Measurements from ENCODE around the gene EIPR1.
A peak's percentile ranks its signal among the peaks of the same experiment; 100 is the strongest.

The EIPR1 gene

GRCh38 chr2:3238951-3239841, 138.4 kb downstream of the EIPR1 start:
- DNase-seq = no peak

- DNase-seq = no peak
Measured at GRCh38 chr2:3236300-3237045, 141.1 kb downstream of the EIPR1 start.

DNA sequence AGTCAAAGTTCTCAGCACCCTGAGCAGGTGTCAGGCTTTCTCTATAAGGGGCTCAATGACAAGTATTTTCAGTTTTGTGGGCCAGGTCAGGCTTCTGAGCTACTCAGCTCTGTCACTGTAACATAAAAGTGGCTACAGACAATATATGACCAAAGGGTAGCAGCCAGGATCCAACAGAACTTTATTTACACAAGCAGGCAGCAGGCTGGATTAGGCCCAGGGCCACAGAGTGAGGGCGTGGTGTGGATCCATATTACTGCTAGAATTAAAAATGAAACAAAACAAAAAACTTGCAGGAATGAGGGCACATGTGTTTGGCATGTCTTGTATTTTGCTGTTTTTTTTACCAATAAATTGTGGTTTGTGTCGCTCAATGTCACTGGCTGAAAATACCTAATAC, 143.7 kb downstream of the EIPR1 start:
- DNase-seq = no peak

DNA sequence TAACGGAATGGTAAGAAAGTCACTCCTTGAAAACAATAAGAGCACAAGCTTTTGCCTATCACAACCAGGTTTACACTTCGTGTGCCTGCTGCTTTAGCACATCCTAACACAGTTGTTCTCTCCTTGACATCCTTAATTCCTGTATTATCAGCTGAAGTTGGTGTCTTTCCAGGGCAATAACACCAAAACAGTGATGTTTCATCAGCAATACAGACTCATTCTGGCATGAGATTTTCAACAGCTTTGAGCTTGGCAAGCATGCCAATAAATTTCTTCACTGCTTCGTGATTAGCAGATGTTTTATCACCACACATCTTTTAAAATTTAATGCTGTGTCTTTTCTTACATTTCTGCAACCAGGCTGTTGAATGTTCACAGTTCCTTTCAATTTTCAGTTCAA, 148.4 kb downstream of the EIPR1 start:
- no peak for DNase-seq

GRCh38 chr2:3224681-3225080, 152.9 kb downstream of the EIPR1 start:
- no peak for DNase-seq

DNA sequence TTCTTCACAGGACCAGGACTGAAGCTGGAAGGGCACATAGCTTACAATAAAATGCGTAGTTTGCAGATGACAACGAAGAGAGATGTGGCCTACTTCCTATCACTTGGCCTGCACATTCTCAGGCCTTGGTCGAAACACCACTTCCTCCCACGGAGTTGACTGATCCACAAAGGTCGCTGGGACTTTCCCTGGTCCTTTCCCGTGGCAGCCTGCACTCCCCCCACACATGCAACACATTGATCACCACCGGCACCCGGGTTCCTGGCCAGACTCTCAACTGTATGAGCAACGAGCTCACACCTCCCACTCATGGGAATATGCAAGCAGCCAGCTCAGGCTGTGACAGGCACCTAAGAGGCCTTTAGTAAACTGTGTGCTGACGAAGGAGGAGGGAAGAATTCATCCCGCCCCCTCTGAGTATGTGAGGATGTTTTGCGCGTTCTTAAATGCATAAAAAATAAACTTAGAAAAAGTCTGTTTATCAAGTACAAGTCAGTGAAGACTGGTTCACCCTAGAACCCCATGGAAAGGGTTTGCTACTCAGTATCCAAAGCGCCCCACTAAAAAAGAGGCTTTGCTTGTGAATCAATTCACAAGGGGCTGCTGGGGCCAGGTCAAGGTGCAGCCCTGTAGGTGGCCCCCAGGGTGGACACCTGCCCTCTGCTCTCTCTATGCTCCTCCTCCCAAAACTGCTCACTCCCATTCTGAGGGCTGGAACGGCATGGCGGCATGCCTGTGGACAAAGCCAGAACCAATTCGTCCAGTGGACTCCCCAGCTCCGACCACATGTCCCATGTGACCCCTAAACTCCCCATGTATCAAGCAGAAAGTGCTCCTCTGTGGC, 154.3 kb downstream of the EIPR1 start:
- DNase-seq = no peak

GRCh38 chr2:3222636-3223035, 155.0 kb downstream of the EIPR1 start:
- DNase-seq = no peak

- DNase-seq = no peak
Measured at GRCh38 chr2:3219536-3219935, 158.1 kb downstream of the EIPR1 start.

GRCh38 chr2:3217646-3218045, 160.0 kb downstream of the EIPR1 start:
- DNase-seq = no peak

- no peak for DNase-seq
Measured at GRCh38 chr2:3216841-3217495, 160.7 kb downstream of the EIPR1 start.

DNA sequence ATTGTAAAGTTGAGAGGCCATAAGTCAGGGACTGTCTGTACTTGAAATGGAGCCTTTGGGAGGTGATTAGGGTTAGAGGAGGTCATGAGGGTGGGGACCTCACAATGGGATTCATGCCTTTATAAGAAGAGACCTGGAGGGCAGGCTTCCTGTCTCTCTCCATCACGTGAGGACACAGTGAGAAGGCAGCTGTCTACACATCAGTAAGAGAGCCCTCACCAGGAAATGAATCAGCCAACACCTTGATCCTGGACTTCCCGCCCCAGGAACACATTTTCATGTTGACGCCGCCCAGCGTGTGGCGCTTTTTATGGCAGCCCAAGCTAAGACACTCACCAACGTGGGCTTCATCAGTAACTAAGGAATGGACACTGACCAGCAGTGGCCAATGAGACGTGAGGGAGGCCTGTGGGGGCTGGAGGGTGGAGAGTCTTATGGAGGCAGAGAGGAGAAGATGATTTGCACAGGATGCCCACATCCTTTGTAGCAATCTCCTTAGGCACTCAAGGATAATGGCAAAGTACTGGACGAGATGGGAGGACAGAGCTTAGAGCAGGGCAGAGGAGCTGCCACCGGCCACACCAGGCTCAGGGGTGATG, 162.7 kb downstream of the EIPR1 start:
- peak; percentile 13 for DNase-seq

- no peak for DNase-seq
Measured at GRCh38 chr2:3214065-3214464, 163.6 kb downstream of the EIPR1 start.

DNA sequence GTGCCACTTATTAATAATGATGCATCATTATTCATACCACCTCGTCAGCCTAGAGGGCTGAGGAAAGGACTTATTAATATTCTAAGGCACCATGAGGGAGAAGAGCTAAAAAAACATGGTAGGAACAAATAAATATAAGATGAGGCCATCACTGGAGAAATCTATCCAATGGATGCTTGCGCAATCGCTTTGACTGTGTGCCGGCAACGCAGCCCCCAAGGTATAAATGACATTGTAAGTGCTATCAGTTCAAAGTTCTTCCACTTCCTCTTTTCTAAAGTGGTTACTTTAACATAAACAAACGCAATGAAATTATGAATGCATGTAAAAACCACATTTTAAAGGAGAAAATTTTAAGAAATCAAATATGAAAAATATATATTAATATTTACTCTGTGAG, 164.6 kb downstream of the EIPR1 start:
- no peak for DNase-seq

DNA sequence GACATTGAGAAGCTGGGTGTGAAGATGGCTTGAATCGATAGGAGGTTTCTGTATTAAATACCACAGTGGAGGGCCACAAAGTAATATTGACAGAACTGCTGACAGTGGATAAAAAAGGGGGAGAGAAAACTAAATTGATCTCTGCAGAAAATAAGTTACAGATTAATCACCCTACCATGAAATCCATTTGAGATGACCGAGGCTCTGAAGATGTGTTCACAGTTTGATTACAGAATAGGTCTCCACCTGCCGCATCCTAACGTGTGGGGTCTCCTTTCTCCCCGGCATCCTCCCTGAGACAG, 165.6 kb downstream of the EIPR1 start:
- no peak for DNase-seq

DNA sequence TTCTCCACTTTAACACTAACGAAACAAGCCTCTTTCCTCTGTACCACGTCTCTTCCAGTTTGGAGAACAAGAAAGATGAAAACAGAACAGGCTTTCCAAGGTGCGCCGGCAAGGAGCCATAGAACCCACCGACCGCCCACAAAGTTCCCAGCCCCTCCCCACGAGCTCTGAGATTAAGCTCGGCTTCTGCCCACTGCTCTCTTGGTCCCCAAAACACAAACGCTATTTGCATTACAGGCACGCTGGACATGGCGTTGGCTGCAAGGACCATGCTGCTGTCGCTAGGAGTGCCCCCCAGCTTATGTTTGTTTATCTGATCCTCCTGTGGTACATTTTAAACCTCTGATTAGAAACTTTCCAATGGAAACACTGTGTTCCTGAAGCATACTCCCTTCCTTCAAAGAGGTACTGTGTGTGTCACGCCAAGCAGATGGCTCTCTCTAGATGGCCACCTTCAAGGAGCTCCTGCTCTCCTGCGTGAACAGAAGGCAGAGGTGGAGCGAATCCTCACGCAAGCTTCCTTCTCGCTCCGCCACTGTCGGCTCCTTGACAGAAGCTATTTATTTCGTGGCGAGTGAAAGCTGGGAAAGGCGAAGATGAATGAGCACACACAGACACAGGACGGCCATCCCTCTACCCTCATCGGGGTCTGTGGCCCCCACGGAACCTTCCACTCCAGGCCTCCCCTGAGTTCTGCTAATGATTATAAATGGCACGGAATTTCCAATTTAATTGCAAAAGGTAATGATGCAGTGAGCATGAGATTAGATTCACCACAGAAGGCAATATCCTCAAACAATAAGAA, 166.2 kb downstream of the EIPR1 start:
- no peak for DNase-seq

- no peak for DNase-seq
Measured at GRCh38 chr2:3210257-3210656, 167.4 kb downstream of the EIPR1 start.

GRCh38 chr2:3209258-3209657, 168.4 kb downstream of the EIPR1 start:
- DNase-seq = no peak

DNA sequence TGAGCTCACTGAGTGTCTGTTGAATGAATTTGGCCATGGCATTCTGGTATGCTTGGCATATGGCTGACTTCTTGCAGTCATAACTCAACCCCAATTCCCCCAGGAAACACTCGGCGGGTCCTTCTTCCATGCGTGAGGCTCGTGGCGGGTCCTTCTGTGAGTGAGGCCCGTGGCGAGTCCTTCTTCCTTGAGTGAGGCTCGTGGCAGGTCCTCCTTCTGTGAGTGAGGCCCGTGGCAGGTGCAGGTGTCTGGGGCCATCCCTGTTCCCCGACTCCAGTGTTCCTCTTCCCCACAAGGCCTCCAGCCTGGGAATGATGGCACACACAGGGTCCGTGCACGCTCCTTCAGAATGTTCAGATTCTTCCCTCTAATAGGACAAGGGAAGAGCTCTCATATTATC, 169.0 kb downstream of the EIPR1 start:
- DNase-seq = no peak

DNA sequence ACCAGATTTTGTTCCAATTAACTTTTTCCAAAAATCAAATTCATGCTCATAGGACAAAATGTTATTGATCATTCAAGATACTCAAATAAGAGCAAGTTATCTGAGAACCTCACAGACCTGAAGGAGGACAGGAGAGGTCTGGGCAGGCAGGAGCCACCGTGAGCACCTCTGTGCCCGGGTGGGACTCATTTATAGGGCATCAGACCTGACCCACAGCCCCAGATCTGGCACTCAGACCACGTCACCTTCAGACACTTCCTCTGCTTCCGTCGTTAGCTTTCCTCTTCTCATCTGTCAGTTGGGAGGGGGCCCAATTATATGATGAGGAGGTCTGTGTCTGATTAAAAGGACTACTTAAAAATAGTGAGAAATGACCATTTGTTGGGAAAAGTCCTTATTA, 169.4 kb downstream of the EIPR1 start:
- no peak for DNase-seq

DNA sequence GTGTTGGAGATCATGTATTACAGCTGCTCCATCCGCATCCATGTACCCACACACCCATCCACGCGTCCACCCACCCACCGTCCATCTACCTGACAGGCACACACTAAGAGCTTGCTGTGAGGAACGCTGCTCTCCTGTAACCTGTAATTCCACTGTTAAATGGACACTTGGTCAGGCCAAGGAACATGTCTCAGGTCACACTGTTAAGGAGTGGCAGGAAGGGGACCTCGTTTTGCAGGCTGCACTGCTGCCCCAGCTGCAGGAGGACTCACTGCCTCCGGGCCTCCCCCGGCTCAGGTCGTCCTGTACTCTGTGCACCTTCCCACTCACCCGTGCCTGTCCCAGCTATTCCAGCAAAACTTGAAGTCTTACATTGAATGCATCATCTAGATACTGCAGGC, 170.5 kb downstream of the EIPR1 start:
- DNase-seq = no peak

DNA sequence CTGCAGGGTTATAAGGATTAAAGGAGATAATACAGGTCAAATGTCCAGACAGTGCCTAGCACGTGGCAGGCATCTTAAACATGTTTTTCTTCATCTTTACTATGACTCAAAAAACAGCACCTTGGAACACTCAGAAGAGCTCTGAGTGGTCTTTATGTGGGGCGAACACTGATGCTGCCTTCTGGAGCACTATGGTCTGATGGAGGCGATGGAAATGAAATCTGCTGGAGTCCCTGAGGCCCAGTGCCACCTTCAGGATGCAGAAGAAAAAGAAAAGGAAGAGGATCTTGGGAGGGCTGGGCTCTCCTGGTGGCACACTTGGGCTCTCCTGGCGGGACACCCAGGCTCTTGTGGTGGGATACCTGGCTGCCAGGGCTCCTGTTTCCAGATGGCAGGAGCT, 171.8 kb downstream of the EIPR1 start:
- DNase-seq = no peak

All from NCI-H345 (cell line).